GM12891 (cell line): Measurements from ENCODE around the gene ZNF488.

Experiments used
- POLR2A ChIP-seq: IDR thresholded peaks from 2 replicates; pipeline ENCODE4 v1.6.1; 2011; ENCODE audit warnings: low read depth, low read length, control low read depth
- POLR2AphosphoS5 ChIP-seq: IDR thresholded peaks from 2 replicates; pipeline ENCODE4 v1.6.1; 2011; ENCODE audit warnings: low read depth, low read length, control low read depth
- POU2F2 ChIP-seq: IDR thresholded peaks from 2 replicates; pipeline ENCODE4 v1.6.1; 2011; ENCODE audit warnings: low read depth, mild to moderate bottlenecking, control low read depth, low read length, moderate library complexity
- SPI1 ChIP-seq: IDR thresholded peaks from 2 replicates; pipeline ENCODE4 v1.6.1; 2011; ENCODE audit warnings: low read depth, low read length, control low read depth

- TF ChIP-seq POLR2A: no peak
- TF ChIP-seq POU2F2: no peak
- no peak for TF ChIP-seq POLR2AphosphoS5
- TF ChIP-seq SPI1: no peak
These were observed 4.2 kb downstream of the ZNF488 start for GRCh38 chr10:47379901-47380300.
